ENCODE measurements around the gene AK9. TPM values are rescaled to one million over a fixed set of nuclear protein-coding genes. Genes with fewer than 3 reads are reported as not detected.

The AK9 gene
- total RNA-seq, 1 experiment from 2014 or later, result 3.5 TPM

DNA sequence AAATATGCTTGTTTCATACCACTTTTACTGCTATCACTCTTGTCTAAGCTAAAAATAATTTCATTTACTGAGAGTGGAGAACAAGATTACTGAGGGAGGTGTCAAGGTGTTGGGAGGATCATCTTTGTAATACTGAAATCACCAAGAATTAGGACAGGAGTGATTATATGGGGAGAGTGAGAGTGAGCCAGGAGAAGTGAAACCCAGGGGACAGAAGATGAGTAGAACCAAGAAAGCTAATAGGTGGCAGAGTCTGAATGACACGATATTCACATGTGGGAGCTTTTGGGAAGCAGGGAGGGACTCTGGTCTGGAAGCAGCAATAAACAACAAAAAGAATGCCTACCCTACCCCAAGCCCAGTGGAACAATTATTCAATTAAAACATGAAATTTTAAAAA, 58.6 kb downstream of the AK9 start:
- H3K79me2 ChIP-seq (ENCODE audit: insufficient read depth, low read length), result no peaks in the 10 kb centered on the region
- H3K27me3 ChIP-seq (ENCODE audit: insufficient read depth, low read length), result no peaks in the 10 kb centered on the region
- no peaks in the 10 kb centered on the region for H3K9me2 ChIP-seq (ENCODE audit: insufficient read depth)
- H3K36me3 ChIP-seq (ENCODE audit: control insufficient read depth in 1 of 2, insufficient read depth in 2 of 2, low read length in 2 of 2), result no peaks in the 10 kb centered on the region
- H3K27ac ChIP-seq (ENCODE audit: low read depth, low read length), result no peak overlapping the region
- ChIA-PET CTCF (no interaction called here), RAD21 (ENCODE audit: low non-redundant PET in 1 of 2, low total read pairs in 2 of 2, uncharacterized antibody in 2 of 2, unreplicated experiment in 2 of 2) (no interaction called here), POLR2A (no interaction called here)
- no TSS peak for BruUV-seq (replicated peaks)
- intact Hi-C loops (cut with micrococcal nuclease), result no loop called here
- no peak overlapping the region for H2AFZ ChIP-seq (ENCODE audit: low read depth, low read length, poor library complexity, severe bottlenecking)
- no peaks in the 10 kb centered on the region for H3K9me3 ChIP-seq (ENCODE audit: control insufficient read depth in 1 of 2, insufficient read depth in 1 of 2, low read depth in 1 of 2, low read length in 2 of 2)
- no peak overlapping the region for H3K4me2 ChIP-seq (ENCODE audit: low read length)
- DNase-seq (ENCODE audit: low read depth, low spot score) (no peak), ATAC-seq (no peak)
- TF ChIP-seq FOSL1 (IDR thresholded peaks at IDR 0.05; ENCODE audit: low read depth) (no peak), EZH2phosphoT487 (IDR thresholded peaks at IDR 0.05; ENCODE audit: borderline replicate concordance) (no peak), EGR1 (IDR thresholded peaks at IDR 0.05; ENCODE audit: low read depth) (no peak)
- H3K4me3 ChIP-seq (replicated peaks in 1 of 2; ENCODE audit: low read depth in 1 of 2, low read length in 2 of 2), result no peak overlapping the region
- H3K9ac ChIP-seq (ENCODE audit: low read length), result no peak overlapping the region
- no peaks in the 10 kb centered on the region for H4K20me1 ChIP-seq (ENCODE audit: insufficient read depth)
- no peaks in the 10 kb centered on the region for H3K4me1 ChIP-seq (ENCODE audit: control insufficient read depth in 1 of 2, insufficient read depth in 2 of 2, low read length in 2 of 2)

GRCh38 chr6:109631403-109631802, 59.6 kb downstream of the AK9 start:
- ChIA-PET CTCF (no interaction called here), RAD21 (ENCODE audit: low non-redundant PET in 1 of 2, low total read pairs in 2 of 2, uncharacterized antibody in 2 of 2, unreplicated experiment in 2 of 2) (no interaction called here), POLR2A (no interaction called here)
- BruUV-seq (replicated peaks), result no TSS peak
- H3K4me3 ChIP-seq (replicated peaks in 1 of 2; ENCODE audit: low read depth in 1 of 2, low read length in 2 of 2), result no peak overlapping the region
- DNase-seq (ENCODE audit: low read depth, low spot score) (no peak), ATAC-seq (no peak)
- no peaks in the 10 kb centered on the region for H3K4me1 ChIP-seq (ENCODE audit: control insufficient read depth in 1 of 2, insufficient read depth in 2 of 2, low read length in 2 of 2)
- H3K79me2 ChIP-seq (ENCODE audit: insufficient read depth, low read length), result no peaks in the 10 kb centered on the region
- H3K27me3 ChIP-seq (ENCODE audit: insufficient read depth, low read length), result no peaks in the 10 kb centered on the region
- intact Hi-C loops (cut with micrococcal nuclease), result no loop called here
- no peaks in the 10 kb centered on the region for H3K9me2 ChIP-seq (ENCODE audit: insufficient read depth)
- no peaks in the 10 kb centered on the region for H4K20me1 ChIP-seq (ENCODE audit: insufficient read depth)
- H3K9me3 ChIP-seq (ENCODE audit: control insufficient read depth in 1 of 2, insufficient read depth in 1 of 2, low read depth in 1 of 2, low read length in 2 of 2), result no peaks in the 10 kb centered on the region
- no peak overlapping the region for H3K4me2 ChIP-seq (ENCODE audit: low read length)
- H3K9ac ChIP-seq (ENCODE audit: low read length), result no peak overlapping the region
- no peak overlapping the region for H3K27ac ChIP-seq (ENCODE audit: low read depth, low read length)
- H3K36me3 ChIP-seq (ENCODE audit: control insufficient read depth in 1 of 2, insufficient read depth in 2 of 2, low read length in 2 of 2), result no peaks in the 10 kb centered on the region
- H2AFZ ChIP-seq (ENCODE audit: low read depth, low read length, poor library complexity, severe bottlenecking), result no peak overlapping the region
- no peak for TF ChIP-seq YY1 (IDR thresholded peaks at IDR 0.05; ENCODE audit: extremely low read depth, insufficient replicate concordance, low read depth, low read length)
- TF ChIP-seq, protein P1, sequence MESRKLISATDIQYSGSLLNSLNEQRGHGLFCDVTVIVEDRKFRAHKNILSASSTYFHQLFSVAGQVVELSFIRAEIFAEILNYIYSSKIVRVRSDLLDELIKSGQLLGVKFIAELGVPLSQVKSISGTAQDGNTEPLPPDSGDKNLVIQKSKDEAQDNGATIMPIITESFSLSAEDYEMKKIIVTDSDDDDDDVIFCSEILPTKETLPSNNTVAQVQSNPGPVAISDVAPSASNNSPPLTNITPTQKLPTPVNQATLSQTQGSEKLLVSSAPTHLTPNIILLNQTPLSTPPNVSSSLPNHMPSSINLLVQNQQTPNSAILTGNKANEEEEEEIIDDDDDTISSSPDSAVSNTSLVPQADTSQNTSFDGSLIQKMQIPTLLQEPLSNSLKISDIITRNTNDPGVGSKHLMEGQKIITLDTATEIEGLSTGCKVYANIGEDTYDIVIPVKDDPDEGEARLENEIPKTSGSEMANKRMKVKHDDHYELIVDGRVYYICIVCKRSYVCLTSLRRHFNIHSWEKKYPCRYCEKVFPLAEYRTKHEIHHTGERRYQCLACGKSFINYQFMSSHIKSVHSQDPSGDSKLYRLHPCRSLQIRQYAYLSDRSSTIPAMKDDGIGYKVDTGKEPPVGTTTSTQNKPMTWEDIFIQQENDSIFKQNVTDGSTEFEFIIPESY (IDR thresholded peaks at IDR 0.05; ENCODE audit: extremely low read depth, insufficient replicate concordance, low read length), result no peak
- TF ChIP-seq SP1 (IDR thresholded peaks at IDR 0.05; ENCODE audit: low read depth), result no peak
- TF ChIP-seq SIN3A (IDR thresholded peaks at IDR 0.05; ENCODE audit: low read depth), result no peak
- no peak for TF ChIP-seq RAD21 (IDR thresholded peaks at IDR 0.05; ENCODE audit: low read depth)
- no peak for TF ChIP-seq ZFX (IDR thresholded peaks at IDR 0.05)
- no peak for TF ChIP-seq REST (IDR thresholded peaks at IDR 0.05; ENCODE audit: low read depth)
- TF ChIP-seq CBX3 (IDR thresholded peaks at IDR 0.05; ENCODE audit: low read depth), result no peak
- TF ChIP-seq EGR1 (IDR thresholded peaks at IDR 0.05; ENCODE audit: low read depth), result no peak
- no peak for TF ChIP-seq EZH2 (IDR thresholded peaks at IDR 0.05)
- no peak for TF ChIP-seq FOSL1 (IDR thresholded peaks at IDR 0.05; ENCODE audit: low read depth)
- TF ChIP-seq POLR2AphosphoS5 (IDR thresholded peaks at IDR 0.05; ENCODE audit: low read depth, low read length), result no peak
- TF ChIP-seq CTCF (IDR thresholded peaks at IDR 0.05 in 2 of 3, conservative IDR thresholded peaks at IDR 0.05 in 1 of 3; ENCODE audit: borderline replicate concordance in 1 of 3, insufficient read depth in 1 of 3, low read depth in 2 of 3, low read length in 2 of 3), result no peak
